Effector memory CD8-positive, alpha-beta T cell (primary cell): ENCODE data around the gene SYT3.

ENCODE experiments used
- ATAC-seq: fragments of 150-1000 bp; cut with Tn5 transposase; replicated peaks from 2 replicates; pipeline ENCODE4 v1.10.0; 2021; ENCODE audit warnings: mild to moderate bottlenecking, moderate library complexity
- DNase-seq, 3 experiments: peaks; one replicate each; pipeline ENCODE4 v3.0.0; 2021
- H3K27ac Mint-ChIP-seq, 2 donors: one replicate each; pipeline ENCODE4 v1.8.0; 2022; ENCODE audit warnings: mild to moderate bottlenecking in 2 of 2, mixed read lengths in 2 of 2, moderate library complexity in 2 of 2
- H3K27me3 Mint-ChIP-seq, 2 donors: one replicate each; pipeline ENCODE4 v1.8.0; 2022; ENCODE audit warnings: mixed read lengths in 2 of 2
- H3K36me3 Mint-ChIP-seq: one replicate; pipeline ENCODE4 v1.8.0; 2022; ENCODE audit warnings: mild to moderate bottlenecking, moderate library complexity, mixed read lengths; ENCODE audit not compliant: insufficient read depth
- H3K4me1 Mint-ChIP-seq, 2 donors: one replicate each; pipeline ENCODE4 v1.8.0; 2022; ENCODE audit warnings: low read depth in 2 of 2, mixed read lengths in 2 of 2
- H3K4me3 Mint-ChIP-seq, 2 donors: one replicate each; pipeline ENCODE4 v1.8.0; 2022; ENCODE audit warnings: mild to moderate bottlenecking in 2 of 2, mixed read lengths in 2 of 2, moderate library complexity in 2 of 2
- H3K9me3 Mint-ChIP-seq, 2 donors: one replicate each; pipeline ENCODE4 v1.8.0; 2022; ENCODE audit warnings: mixed read lengths in 2 of 2

Gene SYT3

GRCh38 chr19:50657712-50658440 is 18.2 kb upstream of the SYT3 start:
- H3K4me1 Mint-ChIP-seq: peaks cover 10 to 12% of the 10 kb centered on the region in 2 donors
- H3K27ac Mint-ChIP-seq: no peak overlapping the region
- DNase-seq: peak; percentile 17 to 29 (median 23)
- peak overlapping the region; percentile 55 to 64 for H3K4me3 Mint-ChIP-seq
- peaks cover 10 to 15% of the 10 kb centered on the region in 2 donors for H3K9me3 Mint-ChIP-seq
- ATAC-seq: peak; percentile 90
- peaks cover 3% of the 10 kb centered on the region for H3K36me3 Mint-ChIP-seq
- H3K27me3 Mint-ChIP-seq: peaks cover 73 to 91% of the 10 kb centered on the region in 2 donors

- no peak for DNase-seq
- H3K9me3 Mint-ChIP-seq: peaks cover 10 to 15% of the 10 kb centered on the region in 2 donors
- H3K27ac Mint-ChIP-seq: no peak overlapping the region
- peak overlapping the region; percentile 55 to 64 for H3K4me3 Mint-ChIP-seq
- peaks cover 3% of the 10 kb centered on the region for H3K36me3 Mint-ChIP-seq
- no peak for ATAC-seq
- peaks cover 10 to 12% of the 10 kb centered on the region in 2 donors for H3K4me1 Mint-ChIP-seq
- peaks cover 73 to 91% of the 10 kb centered on the region in 2 donors for H3K27me3 Mint-ChIP-seq
These were observed 17.6 kb upstream of the SYT3 start for GRCh38 chr19:50657222-50657669.

- peaks cover 10 to 13% of the 10 kb centered on the region in 2 donors for H3K4me1 Mint-ChIP-seq
- ATAC-seq (no peak), DNase-seq (no peak)
- peaks cover 12% of the 10 kb centered on the region in 2 donors for H3K9me3 Mint-ChIP-seq
- H3K27me3 Mint-ChIP-seq: peaks cover 71 to 85% of the 10 kb centered on the region in 2 donors
- no peak overlapping the region for H3K4me3 Mint-ChIP-seq
- H3K36me3 Mint-ChIP-seq: peaks cover 3% of the 10 kb centered on the region
- peak overlapping the region in 1 of 2 donors; percentile 44 for H3K27ac Mint-ChIP-seq
These were observed 15.2 kb upstream of the SYT3 start for GRCh38 chr19:50654882-50655281.

- no peak for ATAC-seq
- peaks cover 71 to 81% of the 10 kb centered on the region in 2 donors for H3K27me3 Mint-ChIP-seq
These were observed 13.0 kb upstream of the SYT3 start for GRCh38 chr19:50652722-50653121.

GRCh38 chr19:50651174-50651573 is 11.5 kb upstream of the SYT3 start:
- Mint-ChIP-seq H3K4me3 (no peak overlapping the region), H3K9me3 (peaks cover 8 to 14% of the 10 kb centered on the region in 2 donors), H3K36me3 (no peaks in the 10 kb centered on the region), H3K27me3 (peaks cover 63 to 72% of the 10 kb centered on the region in 2 donors), H3K27ac (no peak overlapping the region), H3K4me1 (peaks cover 0 to 2% of the 10 kb centered on the region in 2 donors)
- ATAC-seq: no peak
- DNase-seq: no peak

More at GRCh38 chr19:50652722-50653121, 13.0 kb upstream of the SYT3 start:
- Mint-ChIP-seq H3K4me3 (no peak overlapping the region), H3K4me1 (peaks cover 2 to 4% of the 10 kb centered on the region in 2 donors), H3K27ac (no peak overlapping the region), H3K36me3 (peaks cover 3% of the 10 kb centered on the region), H3K9me3 (peaks cover 8 to 14% of the 10 kb centered on the region in 2 donors)
- DNase-seq: no peak

GRCh38 chr19:50649433-50650391 is 10.0 kb upstream of the SYT3 start, which contains the start of gene C19orf81:
C19orf81 (plus strand) TSS chr19:50649445; CDS start chr19:50649445, 0 bp downstream.
- no peak within 1 kb of the TSS for H3K4me3 Mint-ChIP-seq
- ATAC-seq (no peak), DNase-seq (no peak)
- H3K27ac Mint-ChIP-seq: no peak within 1 kb of the TSS
- peaks cover 0 to 2% of the 10 kb centered on the region in 2 donors for H3K4me1 Mint-ChIP-seq
- H3K9me3 Mint-ChIP-seq: peaks cover 4 to 8% of the 10 kb centered on the region in 2 donors
- H3K27me3 Mint-ChIP-seq: peaks cover 51 to 57% of the 10 kb centered on the region in 2 donors
- no peaks in the 10 kb centered on the region for H3K36me3 Mint-ChIP-seq

GRCh38 chr19:50648659-50649058 is 9.0 kb upstream of the SYT3 start:
- Mint-ChIP-seq H3K9me3 (peaks cover 2 to 7% of the 10 kb centered on the region in 2 donors), H3K4me3 (no peak overlapping the region), H3K27ac (no peak overlapping the region), H3K4me1 (peaks cover 0 to 2% of the 10 kb centered on the region in 2 donors), H3K36me3 (no peaks in the 10 kb centered on the region), H3K27me3 (peaks cover 43 to 47% of the 10 kb centered on the region in 2 donors)
- no peak for DNase-seq
- ATAC-seq: no peak

- Mint-ChIP-seq H3K27me3 (peaks cover 37 to 41% of the 10 kb centered on the region in 2 donors), H3K4me1 (peaks cover 0 to 2% of the 10 kb centered on the region in 2 donors), H3K9me3 (peaks cover 2 to 7% of the 10 kb centered on the region in 2 donors), H3K27ac (no peak overlapping the region), H3K4me3 (no peak overlapping the region), H3K36me3 (no peaks in the 10 kb centered on the region)
- ATAC-seq (no peak), DNase-seq (no peak)
These were observed 8.4 kb upstream of the SYT3 start for GRCh38 chr19:50647879-50648615.

- Mint-ChIP-seq H3K4me3 (no peak overlapping the region), H3K4me1 (peaks cover 0 to 2% of the 10 kb centered on the region in 2 donors), H3K36me3 (no peaks in the 10 kb centered on the region), H3K27me3 (peaks cover 25% of the 10 kb centered on the region in 2 donors), H3K27ac (no peak overlapping the region), H3K9me3 (peaks cover 2 to 7% of the 10 kb centered on the region in 2 donors)
- ATAC-seq (no peak), DNase-seq (no peak)
These were observed 6.6 kb upstream of the SYT3 start for GRCh38 chr19:50646074-50646807.

GRCh38 chr19:50645107-50645506 is 5.4 kb upstream of the SYT3 start:
- H3K36me3 Mint-ChIP-seq: no peaks in the 10 kb centered on the region
- no peak overlapping the region for H3K27ac Mint-ChIP-seq
- H3K4me1 Mint-ChIP-seq: peaks cover 0 to 2% of the 10 kb centered on the region in 2 donors
- H3K9me3 Mint-ChIP-seq: peaks cover 0 to 5% of the 10 kb centered on the region in 2 donors
- peaks cover 17 to 18% of the 10 kb centered on the region in 2 donors for H3K27me3 Mint-ChIP-seq
- no peak for ATAC-seq
- H3K4me3 Mint-ChIP-seq: no peak overlapping the region
- no peak for DNase-seq

GRCh38 chr19:50644315-50644915 is 4.7 kb upstream of the SYT3 start:
- peaks cover 11 to 15% of the 10 kb centered on the region in 2 donors for H3K27me3 Mint-ChIP-seq

GRCh38 chr19:50640368-50640767 is 687 bp upstream of the SYT3 start:
- Mint-ChIP-seq H3K9me3 (no peaks in the 10 kb centered on the region), H3K36me3 (peaks cover 3% of the 10 kb centered on the region), H3K27me3 (peaks cover 31 to 39% of the 10 kb centered on the region in 2 donors), H3K4me3 (no peak overlapping the region), H3K27ac (no peak overlapping the region), H3K4me1 (peaks cover 3 to 7% of the 10 kb centered on the region in 2 donors)
- DNase-seq (no peak), ATAC-seq (no peak)

More at GRCh38 chr19:50644315-50644915, 4.7 kb upstream of the SYT3 start:
- H3K9me3 Mint-ChIP-seq: no peaks in the 10 kb centered on the region
- H3K27ac Mint-ChIP-seq: no peak overlapping the region
- no peaks in the 10 kb centered on the region for H3K4me1 Mint-ChIP-seq
- H3K36me3 Mint-ChIP-seq: no peaks in the 10 kb centered on the region
- ATAC-seq (no peak), DNase-seq (no peak)
- H3K4me3 Mint-ChIP-seq: no peak overlapping the region
